T-helper 1 cell treated with Interleukin-12 subunit alpha and Interleukin-12 subunit beta and Interleukin-4 antibody, amounts not matched to agents 30 ng/mL and 1 ng/mL, for 36 hours (primary cell): ENCODE measurements around the gene CLPTM1. TPM values are rescaled to one million over a fixed set of nuclear protein-coding genes. Genes with fewer than 3 reads are reported as not detected.
"Not testable (repeated sequence)": the region's sequence is repeated elsewhere in the genome, so short reads cannot be mapped to it uniquely, and the experiment has no call there.

Experiments used
- intact Hi-C: fragments of 100-400 bp; cut with micrococcal nuclease; formaldehyde crosslinking; loops from one replicate; pipeline ENCODE4 v1.15.1; 2024
- total RNA-seq: library from RNA; stranded (reverse); gene quantifications from 2 replicates; pipeline ENCODE4 v1.2.3, GENCODE V29; 2022

CLPTM1 gene, protein sequence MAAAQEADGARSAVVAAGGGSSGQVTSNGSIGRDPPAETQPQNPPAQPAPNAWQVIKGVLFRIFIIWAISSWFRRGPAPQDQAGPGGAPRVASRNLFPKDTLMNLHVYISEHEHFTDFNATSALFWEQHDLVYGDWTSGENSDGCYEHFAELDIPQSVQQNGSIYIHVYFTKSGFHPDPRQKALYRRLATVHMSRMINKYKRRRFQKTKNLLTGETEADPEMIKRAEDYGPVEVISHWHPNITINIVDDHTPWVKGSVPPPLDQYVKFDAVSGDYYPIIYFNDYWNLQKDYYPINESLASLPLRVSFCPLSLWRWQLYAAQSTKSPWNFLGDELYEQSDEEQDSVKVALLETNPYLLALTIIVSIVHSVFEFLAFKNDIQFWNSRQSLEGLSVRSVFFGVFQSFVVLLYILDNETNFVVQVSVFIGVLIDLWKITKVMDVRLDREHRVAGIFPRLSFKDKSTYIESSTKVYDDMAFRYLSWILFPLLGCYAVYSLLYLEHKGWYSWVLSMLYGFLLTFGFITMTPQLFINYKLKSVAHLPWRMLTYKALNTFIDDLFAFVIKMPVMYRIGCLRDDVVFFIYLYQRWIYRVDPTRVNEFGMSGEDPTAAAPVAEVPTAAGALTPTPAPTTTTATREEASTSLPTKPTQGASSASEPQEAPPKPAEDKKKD
- total RNA-seq: 93.8 and 98.0 TPM in 2 replicates

DNA sequence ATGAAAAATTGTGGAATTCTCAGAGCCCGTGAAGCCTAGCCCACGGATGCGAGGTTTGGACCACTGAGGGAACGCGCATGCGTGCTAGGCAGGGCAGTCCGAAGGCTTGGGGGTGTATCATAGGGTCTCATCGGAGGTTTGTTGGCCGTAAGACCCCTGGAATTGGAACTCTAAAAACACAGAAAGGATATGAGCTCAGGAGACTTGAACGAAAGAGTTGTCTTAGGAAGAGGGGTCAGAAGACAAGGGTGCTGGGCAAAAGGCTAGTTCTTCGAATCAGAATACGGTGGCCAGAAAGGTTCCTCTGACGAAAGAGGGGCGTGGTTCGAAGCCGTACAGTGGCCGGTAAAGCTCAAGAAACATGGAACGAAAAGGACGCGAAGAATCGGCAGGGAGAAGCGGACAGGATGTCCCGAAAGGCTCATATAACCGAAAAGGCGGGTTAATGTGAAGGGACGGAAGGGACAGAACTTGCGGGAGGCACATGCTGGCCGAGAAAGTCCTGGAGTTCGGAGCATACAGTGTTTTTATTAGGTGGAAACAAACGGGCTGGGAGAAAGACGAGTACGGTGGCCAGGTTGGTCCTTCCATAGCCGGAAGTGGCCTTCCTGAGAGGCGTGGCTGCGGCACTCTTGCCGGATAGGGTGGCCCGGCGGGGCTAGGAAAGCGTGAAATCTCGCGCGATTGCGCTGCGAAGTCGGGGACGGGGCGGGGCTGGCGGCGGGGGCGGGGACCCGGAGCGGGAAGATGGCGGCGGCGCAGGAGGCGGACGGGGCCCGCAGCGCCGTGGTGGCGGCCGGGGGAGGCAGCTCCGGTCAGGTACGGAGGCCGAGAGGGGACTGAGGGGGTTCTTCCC is at the start of gene CLPTM1:
TSS of gene CLPTM1 (plus strand) at position 732 of the 856 bp plus-strand sequence. CDS start at position 748, 16 bp downstream.
- intact Hi-C loops: loop anchor here (1.0 to 5.0 kb wide), 10 partner anchors 47 to 415 kb away; partner anchors contain the start of genes BLOC1S3, CLASRP, ERCC2 and TRAPPC6A

- intact Hi-C loops: no loop called here
These were observed 49.6 kb upstream of the CLPTM1 start, which contains the start of gene APOE for GRCh38 chr19:44905437-44906160. Gene APOE, plus strand, starts transcription at chr19:44905796. Its CDS starts 829 bp downstream, at chr19:44906625.

- intact Hi-C loops: loop anchor here (1.0 kb wide), 1 partner anchor 8 kb away; no protein-coding TSS in a partner anchor
These were observed 47.6 kb upstream of the CLPTM1 start for GRCh38 chr19:44907613-44908012.

DNA sequence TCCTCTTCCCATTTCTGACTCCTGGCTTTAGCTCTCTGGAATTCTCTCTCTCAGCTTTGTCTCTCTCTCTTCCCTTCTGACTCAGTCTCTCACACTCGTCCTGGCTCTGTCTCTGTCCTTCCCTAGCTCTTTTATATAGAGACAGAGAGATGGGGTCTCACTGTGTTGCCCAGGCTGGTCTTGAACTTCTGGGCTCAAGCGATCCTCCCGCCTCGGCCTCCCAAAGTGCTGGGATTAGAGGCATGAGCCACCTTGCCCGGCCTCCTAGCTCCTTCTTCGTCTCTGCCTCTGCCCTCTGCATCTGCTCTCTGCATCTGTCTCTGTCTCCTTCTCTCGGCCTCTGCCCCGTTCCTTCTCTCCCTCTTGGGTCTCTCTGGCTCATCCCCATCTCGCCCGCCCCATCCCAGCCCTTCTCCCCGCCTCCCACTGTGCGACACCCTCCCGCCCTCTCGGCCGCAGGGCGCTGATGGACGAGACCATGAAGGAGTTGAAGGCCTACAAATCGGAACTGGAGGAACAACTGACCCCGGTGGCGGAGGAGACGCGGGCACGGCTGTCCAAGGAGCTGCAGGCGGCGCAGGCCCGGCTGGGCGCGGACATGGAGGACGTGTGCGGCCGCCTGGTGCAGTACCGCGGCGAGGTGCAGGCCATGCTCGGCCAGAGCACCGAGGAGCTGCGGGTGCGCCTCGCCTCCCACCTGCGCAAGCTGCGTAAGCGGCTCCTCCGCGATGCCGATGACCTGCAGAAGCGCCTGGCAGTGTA is 46.9 kb upstream of the CLPTM1 start:
- intact Hi-C loops: no loop called here

GRCh38 chr19:44908836-44909261 is 46.3 kb upstream of the CLPTM1 start:
- intact Hi-C loops: no loop called here

DNA sequence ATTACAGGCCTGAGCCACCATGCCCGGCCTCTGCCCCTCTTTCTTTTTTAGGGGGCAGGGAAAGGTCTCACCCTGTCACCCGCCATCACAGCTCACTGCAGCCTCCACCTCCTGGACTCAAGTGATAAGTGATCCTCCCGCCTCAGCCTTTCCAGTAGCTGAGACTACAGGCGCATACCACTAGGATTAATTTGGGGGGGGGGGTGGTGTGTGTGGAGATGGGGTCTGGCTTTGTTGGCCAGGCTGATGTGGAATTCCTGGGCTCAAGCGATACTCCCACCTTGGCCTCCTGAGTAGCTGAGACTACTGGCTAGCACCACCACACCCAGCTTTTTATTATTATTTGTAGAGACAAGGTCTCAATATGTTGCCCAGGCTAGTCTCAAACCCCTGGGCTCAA is 45.4 kb upstream of the CLPTM1 start:
- intact Hi-C loops: no loop called here

DNA sequence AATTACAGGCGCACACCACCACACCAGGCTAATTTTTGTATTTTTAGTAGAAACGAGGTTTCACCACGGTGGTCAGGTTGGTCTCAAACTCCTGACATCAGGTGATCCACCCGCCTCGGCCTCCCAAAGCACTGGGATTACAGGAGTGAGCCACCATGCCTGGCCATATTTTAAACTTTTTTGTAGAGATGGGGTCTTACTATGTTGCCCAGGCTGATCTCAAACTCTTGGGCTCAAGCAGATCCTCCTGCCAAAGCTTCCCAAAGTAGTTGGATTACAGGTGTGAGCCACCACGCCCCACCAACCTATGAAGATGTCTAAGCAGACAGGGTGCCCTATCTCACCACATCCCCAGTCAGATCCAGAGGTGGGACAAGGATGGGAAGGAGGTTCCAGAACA is 43.3 kb upstream of the CLPTM1 start:
- intact Hi-C loops: not testable (repeated sequence)

DNA sequence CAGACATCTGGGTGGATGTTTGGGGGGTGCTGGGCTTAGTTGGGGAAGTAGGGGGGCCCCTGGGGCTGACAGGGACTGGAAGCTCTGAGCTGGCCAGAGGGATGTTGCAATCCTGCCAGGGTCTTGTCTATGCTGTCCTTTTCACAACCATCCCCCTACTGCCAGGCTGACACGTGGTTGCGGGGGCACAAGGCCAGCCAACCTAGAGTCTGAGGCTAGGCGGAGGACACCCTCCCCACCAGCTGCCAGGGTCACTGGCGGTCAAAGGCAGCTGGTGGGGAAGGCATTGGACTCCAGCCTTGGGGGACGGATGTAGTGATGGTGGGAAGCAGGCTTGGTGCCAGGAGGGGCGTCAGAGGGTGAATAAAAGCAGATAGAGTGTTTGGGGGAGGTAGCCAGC is 42.3 kb upstream of the CLPTM1 start:
- intact Hi-C loops: no loop called here

DNA sequence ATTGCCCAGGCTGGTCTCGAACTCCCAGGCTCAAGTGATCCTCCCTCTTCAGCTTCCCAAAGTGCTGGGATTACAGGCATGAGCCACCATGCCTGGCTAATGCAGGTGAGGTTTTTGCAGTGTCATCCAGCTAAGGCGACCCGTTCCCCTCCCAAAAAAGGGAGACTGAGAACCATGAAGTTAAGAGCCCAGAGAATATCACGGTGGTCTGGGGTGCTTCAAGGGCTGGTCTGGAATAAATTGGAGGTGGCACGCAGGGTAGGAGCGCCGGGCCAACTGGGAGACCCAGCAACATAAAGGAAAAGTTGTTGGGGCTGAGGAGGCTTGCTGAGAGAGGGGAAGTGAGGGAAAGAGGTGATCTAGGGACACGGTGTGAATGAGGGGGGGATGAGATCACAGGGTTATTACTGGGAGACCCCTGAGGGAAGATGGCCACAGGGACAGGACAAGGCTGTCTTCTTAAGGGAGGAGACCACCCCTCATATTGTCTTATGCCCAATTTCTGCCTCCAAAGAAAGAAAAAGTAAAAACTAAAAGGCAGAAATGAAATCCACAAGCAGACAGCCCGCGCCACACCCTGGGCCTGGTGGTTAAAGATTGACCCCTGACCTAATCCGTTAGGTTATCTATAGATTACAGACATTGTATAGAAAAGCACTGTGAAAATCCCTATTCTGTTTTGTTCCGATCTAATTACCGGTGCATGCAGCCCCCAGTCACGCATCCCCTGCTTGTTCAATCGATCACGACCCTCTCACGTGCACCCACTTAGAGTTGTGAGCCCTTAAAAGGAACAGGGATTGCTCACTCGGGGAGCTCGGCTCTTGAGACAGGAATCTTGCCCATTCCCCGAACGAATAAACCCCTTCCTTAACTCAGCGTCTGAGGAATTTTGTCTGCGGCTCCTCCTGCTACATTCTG is 41.4 kb upstream of the CLPTM1 start:
- intact Hi-C loops: loop anchor here (2.0 kb wide), 1 partner anchor 67 kb away; the partner anchor contains the start of gene NECTIN2

DNA sequence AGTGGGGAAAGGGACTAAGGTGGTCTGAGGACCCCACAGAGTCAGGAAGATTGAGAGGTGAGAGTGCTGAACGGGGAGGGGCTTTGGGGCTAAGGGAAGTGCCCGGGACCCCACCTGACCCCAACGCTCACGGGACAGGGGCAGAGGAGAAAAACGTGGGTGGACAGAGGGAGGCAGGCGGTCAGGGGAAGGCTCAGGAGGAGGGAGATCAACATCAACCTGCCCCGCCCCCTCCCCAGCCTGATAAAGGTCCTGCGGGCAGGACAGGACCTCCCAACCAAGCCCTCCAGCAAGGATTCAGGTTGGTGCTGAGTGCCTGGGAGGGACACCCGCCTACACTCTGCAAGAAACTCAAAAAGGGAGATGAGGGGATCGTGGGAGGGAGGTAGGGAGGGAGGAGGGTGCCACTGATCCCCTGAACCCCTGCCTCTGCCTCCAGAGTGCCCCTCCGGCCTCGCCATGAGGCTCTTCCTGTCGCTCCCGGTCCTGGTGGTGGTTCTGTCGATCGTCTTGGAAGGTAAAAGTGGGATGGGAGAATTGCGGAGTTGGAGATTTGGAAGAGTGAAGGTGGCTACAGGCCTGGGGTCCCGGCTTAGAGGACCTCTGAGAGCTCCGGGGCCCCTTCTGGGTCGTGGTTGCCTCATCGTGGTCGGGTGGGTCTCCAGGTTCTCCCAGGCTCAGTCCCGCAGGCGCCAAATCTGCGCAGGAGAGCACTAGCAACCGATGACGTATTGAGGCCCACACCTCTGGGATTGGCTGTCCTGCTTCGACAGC is 40.6 kb upstream of the CLPTM1 start, which contains the start of gene APOC1:
TSS of gene APOC1 (plus strand) at position 176 of the 774 bp plus-strand sequence. CDS start at position 460, 284 bp downstream.
- intact Hi-C loops: loop anchor here (1.0 to 2.0 kb wide), 4 partner anchors 7 to 68 kb away; partner anchors contain the start of gene NECTIN2

- intact Hi-C loops: no loop called here
These were observed 30.9 kb upstream of the CLPTM1 start for GRCh38 chr19:44924243-44924725.

DNA sequence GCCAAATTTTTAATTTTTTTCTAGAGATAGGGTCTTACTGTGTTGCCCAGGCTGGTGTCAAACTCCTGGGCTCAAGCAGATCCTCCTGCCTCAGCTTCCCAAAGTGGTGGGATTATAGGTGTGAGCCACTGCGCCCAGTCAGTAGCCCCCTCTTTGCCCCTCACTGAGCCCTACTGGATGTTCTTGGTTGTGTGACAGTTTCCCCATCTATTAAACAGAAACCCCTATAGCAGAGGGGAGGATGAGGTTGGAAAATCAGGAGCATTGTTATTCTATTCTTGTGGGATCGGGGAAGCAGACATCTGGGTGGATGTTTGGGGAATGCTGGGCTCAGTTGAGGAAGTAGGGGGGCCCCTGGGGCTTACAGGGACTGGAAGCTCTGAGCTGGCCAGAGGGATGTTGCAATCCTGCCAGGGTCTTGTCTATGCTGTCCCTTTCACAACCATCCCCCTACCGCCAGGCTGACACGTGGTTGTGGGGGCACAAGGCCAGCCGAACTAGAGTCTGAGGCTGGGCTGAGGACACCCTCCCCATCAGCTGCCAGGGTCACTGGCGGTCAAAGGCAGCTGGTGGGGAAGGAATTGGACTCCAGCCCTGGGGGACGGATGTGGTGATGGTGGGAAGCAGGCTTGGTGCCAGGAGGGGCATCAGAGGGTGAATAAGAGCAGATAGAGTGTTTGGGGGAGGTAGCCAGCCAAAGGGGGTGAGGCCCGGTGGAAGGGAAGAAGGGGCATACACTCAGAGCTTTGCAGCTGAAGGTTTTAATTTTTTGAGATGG is 29.9 kb upstream of the CLPTM1 start:
- intact Hi-C loops: no loop called here

DNA sequence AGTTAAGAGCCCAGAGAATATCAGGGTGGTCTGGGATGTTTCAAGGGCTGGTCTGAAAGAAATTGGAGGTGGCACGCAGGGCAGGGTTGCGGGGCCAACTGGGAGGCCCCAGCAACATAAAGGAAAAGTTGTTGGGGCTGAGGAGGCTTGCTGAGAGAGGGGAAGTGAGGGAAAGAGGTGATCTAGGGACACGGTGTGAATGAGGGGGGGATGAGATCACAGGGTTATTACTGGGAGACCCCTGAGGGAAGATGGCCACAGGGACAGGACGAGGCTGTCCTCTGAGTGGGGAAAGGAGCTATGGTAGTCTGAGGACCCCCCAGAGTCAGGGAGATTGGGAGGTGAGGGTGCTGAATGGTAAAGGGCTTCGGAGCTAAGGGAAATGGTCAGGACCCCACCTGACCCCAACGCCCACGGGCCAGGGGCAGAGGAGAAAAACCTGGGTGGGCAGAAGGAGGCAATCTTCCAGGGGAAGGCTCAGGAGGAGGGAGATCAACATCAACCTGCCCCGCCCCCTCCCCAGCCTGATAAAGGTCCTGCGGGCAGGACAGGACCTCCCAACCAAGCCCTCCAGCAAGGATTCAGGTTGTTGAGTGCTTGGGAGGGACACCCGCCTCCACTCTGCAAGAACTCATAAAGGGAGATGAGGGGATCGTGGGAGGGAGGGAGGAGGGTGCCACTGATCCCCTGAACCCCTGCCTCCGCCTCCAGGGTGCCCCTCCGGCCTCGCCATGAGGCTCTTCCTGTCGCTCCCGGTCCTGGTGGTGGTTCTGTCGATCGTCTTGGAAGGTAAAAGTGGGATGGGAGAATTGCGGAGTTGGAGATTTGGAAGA is 28.7 kb upstream of the CLPTM1 start:
- intact Hi-C loops: not testable (repeated sequence)

DNA sequence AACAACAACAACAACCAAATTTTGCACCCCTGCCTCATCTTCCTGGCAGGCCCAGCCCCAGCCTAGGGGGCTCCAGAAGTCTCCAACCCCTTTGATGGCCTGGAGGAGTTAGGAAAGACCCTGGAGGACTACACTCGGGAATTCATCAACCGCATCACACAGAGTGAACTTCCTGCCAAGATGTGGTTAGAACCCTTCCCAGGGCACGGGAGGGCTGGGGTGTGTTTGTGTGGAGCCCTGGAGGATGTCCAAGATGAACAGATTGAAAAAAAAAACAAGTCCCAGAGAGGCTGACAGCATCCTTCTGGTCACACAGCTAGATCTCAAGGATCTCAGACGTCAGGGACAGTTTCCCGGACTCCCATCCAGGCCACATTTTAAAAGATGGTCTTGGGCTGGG is 27.4 kb upstream of the CLPTM1 start:
- intact Hi-C loops: no loop called here

GRCh38 chr19:44930088-44930487 is 25.1 kb upstream of the CLPTM1 start:
- intact Hi-C loops: no loop called here

GRCh38 chr19:44931541-44931940 is 23.6 kb upstream of the CLPTM1 start:
- intact Hi-C loops: no loop called here
